ENCODE measurements around the gene IFNGR2. TPM values are rescaled to one million over a fixed set of nuclear protein-coding genes. Genes with fewer than 3 reads are reported as not detected.
"Not testable (repeated sequence)": the region's sequence is repeated elsewhere in the genome, so short reads cannot be mapped to it uniquely, and the experiment has no call there.

Gene IFNGR2
- total RNA-seq, 1 donor from 2014 or later = 70.1 TPM

DNA sequence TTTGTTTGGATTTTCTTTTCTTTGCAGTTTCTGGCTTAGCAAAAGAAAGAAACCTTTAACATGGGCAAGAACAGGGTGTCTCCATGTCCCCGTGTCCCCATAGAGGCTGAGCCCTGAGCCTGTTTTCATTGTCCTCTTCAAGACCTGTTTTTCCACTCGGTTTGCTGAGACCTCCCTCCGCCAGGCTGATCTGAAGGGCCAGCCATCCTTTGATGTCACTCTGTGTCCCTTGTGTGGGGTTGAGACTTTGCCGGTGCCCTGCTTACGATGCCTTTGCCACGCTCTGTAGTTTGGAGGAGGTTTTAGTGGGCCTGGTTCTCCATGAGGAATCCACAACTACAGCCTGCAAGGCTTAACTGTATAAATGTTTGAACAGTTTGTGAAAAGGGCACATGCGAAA lies 23.8 kb downstream of the IFNGR2 start:
- ATAC-seq = no peak
- no peak for DNase-seq (ENCODE audit: low spot score)
- intact Hi-C loops (cut with DNase I) = no loop called here

DNA sequence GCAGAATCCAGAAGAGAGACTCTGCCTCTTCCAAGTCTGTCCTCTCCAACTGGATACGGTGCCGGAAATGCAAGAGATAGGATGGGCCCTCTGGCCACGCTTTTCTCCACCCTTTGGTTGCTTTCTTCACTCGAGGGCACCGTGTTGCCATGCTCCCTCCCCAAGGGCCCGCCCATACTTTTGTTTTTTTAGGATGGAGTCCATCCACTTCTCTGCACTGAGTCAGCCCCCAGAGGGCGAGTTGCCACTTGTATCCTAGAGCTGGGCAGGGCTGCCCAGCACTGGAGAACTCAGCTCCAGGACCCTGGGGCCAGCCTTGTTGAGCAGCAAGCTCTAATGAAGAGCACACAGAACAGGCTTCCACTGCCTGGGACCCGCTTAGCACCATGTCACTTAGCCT lies 25.5 kb downstream of the IFNGR2 start:
- no peak for DNase-seq (ENCODE audit: low spot score)
- intact Hi-C loops (cut with DNase I) = no loop called here
- peak; percentile 35 for ATAC-seq

DNA sequence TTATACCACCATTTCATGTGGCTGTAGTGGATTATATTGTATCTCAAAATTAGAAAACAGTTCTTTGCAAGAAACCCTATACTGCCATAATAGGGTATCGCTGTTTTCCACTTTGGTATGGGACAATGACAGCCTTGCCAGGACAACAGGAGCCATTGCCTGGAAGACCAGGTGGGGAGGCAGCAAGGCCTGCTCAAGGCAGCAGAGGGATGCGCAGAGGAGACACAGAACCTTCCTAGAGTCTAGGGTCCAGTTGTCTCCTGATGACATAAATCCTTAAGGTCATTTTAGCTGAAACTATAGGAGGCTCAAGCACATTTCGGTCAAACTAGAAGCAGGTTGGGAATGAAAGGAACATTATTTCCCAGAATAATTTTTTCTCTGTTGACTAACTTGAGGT lies 27.6 kb downstream of the IFNGR2 start:
- no peak for ATAC-seq
- DNase-seq (ENCODE audit: low spot score) = no peak
- intact Hi-C loops (cut with DNase I) = loop anchor here (5.0 kb wide), 1 partner anchor 229 kb away; no protein-coding TSS in a partner anchor

DNA sequence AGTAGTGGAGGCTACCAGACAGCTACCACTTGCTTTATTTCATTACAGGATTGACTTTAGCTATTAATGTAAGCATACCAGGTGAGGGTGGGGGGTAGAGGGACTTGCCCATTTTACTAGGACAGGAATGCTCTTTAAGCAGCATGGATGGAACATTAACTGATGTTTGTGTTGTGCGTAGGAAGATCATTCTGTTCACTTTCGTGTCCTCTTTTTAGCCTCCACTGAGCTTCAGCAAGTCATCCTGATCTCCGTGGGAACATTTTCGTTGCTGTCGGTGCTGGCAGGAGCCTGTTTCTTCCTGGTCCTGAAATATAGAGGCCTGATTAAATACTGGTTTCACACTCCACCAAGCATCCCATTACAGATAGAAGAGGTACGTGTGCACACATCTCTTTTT lies 29.3 kb downstream of the IFNGR2 start:
- intact Hi-C loops (cut with DNase I) = loop anchor here (5.0 kb wide), 1 partner anchor 230 kb away; no protein-coding TSS in a partner anchor
- DNase-seq (ENCODE audit: low spot score) (no peak), ATAC-seq (no peak)

DNA sequence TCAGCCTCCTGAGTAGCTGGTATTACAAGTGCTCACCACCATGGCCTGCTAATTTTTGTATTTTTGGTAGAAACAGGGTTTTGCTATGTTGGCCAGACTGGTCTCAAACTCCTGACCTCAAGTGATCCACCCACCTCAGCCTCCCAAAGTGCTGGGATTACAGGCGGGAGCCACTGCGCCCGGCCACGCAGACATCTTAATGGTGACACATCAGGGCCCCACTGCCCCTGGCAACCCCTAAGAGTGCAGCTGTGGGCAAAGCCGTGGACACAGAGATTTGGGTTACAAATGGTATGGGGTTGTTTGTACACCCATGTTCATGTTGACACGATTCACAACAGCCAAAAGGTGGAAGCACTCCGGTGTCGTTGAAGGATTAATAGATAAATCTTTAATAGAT lies 29.8 kb downstream of the IFNGR2 start:
- ATAC-seq = no peak
- intact Hi-C loops (cut with DNase I) = loop anchor here (5.0 kb wide), 1 partner anchor 231 kb away; no protein-coding TSS in a partner anchor
- no peak for DNase-seq (ENCODE audit: low spot score)

DNA sequence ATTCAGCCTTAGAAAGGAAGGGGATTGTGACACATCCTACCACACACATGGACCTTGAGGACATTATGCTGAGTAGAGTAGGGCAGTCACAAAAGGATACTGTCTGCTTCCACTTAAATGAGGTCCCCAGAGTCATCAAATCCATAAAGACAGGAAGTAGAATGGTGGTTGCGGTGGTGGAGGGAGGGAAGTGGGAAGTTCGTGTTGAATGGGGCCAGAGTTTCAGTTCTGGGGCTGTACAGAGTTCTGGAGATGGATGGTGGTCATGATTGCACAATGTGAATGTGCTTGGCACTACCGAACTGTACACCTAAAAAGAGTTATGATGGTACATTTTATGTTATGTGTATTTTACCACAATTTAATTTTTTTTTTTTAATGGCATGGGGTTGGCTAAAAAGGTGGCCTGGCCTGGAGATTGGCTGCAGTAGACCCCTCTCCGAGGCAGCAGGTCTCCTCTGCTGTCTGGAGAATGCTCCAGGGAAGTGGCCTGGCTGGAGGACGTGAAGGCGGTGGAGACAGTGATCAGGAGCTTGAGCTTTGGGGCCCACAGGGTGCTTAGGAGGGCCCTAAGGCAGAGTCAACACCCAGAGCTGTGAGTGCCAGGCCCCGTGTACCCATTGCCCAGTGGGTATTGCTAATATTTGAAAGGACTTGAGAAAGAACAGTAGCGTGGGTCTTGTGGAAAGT lies 30.4 kb downstream of the IFNGR2 start:
- ATAC-seq (peak; percentile 25), DNase-seq (ENCODE audit: low spot score) (no peak)

DNA sequence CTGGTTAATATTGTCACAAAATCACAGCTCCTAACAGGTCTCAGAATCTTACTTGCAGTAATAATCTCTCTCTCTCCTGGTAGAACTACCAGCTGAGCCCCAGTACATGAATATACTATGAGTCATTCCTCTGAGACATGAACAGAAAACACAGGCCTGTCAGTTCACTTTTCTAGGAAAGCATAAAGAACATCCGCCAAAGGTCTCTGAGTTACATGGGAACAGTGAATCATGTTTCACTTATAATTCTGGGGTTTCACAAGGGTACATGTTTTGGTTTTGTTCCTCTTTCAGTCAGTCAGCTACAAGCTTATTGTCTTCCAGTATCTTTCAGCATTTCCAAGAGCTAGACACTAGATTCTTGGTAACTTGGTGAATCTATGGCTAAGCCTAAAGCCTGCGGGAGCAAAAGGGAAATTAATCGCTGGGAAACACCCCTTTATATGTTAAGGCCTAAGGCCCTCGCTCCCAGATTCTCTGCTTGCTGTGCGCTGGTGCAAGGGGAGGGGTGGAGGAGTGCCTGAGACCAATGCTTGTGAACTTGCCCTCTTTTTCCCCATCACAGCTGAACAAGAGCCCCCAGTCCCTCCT lies 31.7 kb downstream of the IFNGR2 start:
- ATAC-seq = peak; percentile 91
- no peak for DNase-seq (ENCODE audit: low spot score)
- intact Hi-C loops (cut with DNase I) = loop anchor here (5.0 kb wide), 1 partner anchor 233 kb away; no protein-coding TSS in a partner anchor

More for the DNA sequence above, 30.4 kb downstream of the IFNGR2 start:
- intact Hi-C loops (cut with DNase I) = loop anchor here (5.0 kb wide), 1 partner anchor 231 kb away; no protein-coding TSS in a partner anchor

DNA sequence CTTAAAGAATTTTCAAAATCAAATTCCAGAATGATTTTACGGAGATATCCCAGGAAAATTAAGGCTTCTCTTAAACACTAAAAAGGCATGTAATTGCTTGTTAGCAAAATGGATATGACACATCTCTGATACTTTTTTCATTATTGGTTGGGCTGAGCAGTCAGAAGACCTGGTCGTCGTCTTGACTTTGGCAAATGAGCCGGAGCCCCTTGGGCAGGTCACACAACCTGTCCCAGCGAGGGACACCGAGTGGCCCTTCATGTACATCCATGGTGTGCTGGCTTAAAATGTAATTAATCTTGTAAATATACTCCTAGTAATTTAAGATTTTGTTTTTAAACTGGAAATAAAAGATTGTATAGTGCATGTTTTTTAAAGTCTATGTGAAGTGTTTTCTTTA lies 33.9 kb downstream of the IFNGR2 start:
- DNase-seq (ENCODE audit: low spot score) (no peak), ATAC-seq (no peak)
- intact Hi-C loops (cut with DNase I) = no loop called here

DNA sequence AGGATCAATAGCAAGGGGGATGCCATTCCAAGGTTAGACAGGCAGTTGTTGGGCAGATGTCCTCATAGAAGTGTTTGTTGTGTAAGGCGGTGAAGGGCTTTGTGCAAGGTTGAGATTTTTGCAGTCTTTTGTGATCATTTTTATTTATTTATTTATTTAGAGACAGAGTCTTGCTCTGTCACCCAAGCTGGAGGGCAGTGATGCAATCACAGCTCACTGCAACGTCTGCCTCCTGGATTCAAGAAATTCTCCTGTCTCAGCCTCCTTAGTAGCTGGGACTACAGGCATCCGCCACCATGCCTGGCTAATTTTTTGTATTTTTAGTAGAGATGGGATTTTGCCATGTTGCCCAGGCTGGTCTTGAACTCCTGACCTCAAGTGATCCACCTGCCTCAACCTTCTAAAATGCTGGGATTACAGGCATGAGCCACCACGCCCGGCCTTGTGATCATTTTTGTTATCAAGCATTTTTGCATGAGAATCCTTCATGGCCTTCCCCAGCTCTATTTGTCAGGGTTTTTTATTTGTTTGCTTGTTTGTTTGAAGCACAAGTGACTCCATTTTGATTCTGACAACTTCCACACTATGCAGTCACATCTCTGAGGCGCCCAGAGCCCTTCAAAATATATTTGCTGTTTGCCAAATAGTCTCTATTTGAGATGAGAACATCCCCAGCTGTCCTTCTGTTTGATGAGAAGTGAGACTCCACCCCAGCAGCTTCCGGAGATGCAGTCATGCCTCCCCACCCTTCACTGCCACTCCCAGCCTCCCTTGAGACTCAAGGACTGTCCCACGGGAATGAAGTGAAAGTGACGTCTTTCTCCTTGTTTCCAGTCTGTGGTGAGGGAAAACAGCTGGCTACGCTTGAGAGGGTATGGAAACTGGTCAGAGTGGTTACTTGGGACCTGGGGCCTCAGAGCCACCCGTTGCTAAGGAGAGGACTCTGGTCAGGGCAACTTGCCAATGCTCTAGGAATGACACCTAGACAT lies 38.6 kb downstream of the IFNGR2 start:
- DNase-seq (ENCODE audit: low spot score) (no peak), ATAC-seq (peak; percentile 39)
- intact Hi-C loops (cut with DNase I) = no loop called here

DNA sequence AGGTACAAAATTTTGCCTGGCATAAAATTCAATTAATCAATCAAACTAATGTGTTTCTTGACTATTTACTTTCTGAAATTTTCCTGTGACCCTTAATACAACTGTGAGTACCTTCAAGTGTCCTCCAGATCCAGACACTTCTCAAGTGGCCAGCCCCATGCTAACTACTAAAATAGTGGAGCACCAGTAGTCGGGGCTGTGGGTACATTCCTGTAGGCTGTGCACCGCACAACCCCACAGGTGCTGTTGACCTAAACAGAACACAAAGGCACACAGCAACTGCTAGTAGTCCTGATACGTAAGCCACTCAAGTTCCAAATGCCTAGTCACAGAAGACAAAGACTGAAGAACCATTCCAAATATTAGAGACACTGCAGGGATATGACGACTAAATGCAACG lies 40.0 kb downstream of the IFNGR2 start:
- no peak for ATAC-seq
- DNase-seq (ENCODE audit: low spot score) = no peak
- intact Hi-C loops (cut with DNase I) = no loop called here

DNA sequence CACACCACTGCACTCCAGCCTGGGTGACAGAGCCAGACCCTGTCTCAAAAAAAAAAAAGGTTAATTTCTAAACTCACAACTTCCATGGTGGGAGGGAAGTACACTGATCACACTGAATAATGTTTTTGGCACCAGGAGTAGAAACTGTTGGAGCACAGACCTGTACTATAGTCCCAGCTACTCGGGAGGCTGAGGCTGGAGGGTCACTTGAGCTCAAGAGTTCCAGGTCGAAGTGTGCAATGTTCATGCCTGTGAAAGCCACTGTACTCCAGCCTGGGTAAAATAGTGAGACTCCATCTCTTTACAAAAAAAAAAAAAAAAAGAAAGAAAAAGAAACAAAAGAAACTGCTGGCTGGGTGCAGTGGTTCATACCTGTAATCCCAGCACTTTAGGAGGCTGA lies 41.3 kb downstream of the IFNGR2 start:
- intact Hi-C loops (cut with DNase I) = no loop called here
- DNase-seq (ENCODE audit: low spot score) = no peak
- peak; percentile 13 for ATAC-seq

DNA sequence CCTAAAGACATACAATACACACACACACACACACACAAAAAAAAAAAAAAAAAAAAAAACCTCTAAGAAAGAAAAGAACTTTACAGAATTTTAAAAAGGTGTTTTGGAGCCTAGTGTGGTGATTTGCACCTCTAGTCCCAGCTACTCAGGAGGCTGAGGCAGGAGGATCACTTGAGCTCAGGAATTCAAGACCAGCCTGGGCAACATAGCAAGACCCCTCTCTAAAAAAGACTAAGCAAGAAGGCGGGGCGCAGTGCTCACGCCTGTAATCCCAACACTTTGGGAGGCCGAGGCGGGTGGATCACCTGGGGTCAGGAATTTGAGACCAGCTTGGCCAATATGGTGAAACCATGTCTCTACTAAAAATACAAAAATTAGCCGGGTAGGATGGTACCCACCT lies 43.4 kb downstream of the IFNGR2 start:
- DNase-seq (ENCODE audit: low spot score); ATAC-seq; intact Hi-C loops (cut with DNase I): not testable (repeated sequence)

DNA sequence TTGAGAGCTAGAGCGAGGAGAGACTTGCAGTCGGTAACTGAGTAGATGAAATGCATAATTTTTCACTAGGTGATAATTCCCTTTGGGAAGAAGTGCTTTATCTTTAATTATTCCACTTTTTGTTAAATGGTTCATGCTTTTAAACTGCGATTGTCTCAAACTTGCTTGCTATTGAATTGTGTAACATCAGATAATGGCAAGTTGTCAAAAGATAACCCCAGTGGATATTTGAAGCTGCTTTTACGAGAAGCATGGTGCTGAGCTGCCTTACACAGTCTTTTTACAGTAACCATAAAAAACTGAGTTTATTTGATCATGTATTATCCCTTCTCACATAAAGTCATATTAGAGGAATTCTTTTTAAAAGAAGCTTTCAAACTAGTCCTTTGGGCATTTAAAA lies 46.4 kb downstream of the IFNGR2 start:
- DNase-seq (ENCODE audit: low spot score) (no peak), ATAC-seq (no peak)
- intact Hi-C loops (cut with DNase I) = no loop called here

DNA sequence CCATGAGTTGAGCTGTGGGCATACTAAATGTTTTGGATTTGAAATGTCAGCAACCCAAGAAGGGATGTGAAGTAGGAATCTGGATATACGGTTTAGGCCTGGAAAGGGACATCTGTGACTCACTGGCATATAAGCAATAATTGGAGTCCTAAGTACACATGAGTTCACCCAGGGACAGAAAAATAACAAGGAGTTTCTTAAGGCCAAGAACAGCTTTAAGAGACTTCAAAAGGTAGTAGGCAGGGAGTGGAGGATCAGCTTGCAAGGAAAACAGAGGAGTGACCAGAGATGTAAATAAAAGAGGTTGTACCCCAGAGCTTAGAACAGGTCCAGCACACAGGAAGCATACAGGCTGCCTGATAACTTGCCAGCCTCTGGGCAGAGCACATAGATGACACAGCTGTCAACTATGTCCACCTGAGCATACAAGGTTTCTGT lies 48.4 kb downstream of the IFNGR2 start:
- DNase-seq (ENCODE audit: low spot score) (no peak), ATAC-seq (no peak)
- intact Hi-C loops (cut with DNase I) = no loop called here

DNA sequence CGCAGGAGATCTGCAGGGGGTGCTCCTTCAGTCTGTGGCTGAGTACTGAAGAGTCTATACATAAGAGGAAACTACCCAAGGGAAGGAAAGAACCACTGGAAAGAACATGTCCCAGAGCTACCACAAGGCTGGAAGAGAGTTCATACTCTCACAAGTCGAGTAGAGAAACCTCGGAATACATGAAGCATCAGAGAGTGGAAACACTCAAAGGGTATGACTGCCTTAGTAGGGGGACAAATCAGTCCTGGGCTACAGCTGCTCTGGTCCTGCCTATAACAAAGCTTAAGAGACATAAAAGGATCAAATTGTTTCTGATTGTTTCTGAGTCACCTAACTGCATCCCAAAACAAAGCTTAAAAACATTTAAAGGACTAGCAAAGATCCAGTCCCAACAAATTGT lies 49.1 kb downstream of the IFNGR2 start:
- ATAC-seq (no peak), DNase-seq (ENCODE audit: low spot score) (no peak)
- intact Hi-C loops (cut with DNase I) = no loop called here

DNA sequence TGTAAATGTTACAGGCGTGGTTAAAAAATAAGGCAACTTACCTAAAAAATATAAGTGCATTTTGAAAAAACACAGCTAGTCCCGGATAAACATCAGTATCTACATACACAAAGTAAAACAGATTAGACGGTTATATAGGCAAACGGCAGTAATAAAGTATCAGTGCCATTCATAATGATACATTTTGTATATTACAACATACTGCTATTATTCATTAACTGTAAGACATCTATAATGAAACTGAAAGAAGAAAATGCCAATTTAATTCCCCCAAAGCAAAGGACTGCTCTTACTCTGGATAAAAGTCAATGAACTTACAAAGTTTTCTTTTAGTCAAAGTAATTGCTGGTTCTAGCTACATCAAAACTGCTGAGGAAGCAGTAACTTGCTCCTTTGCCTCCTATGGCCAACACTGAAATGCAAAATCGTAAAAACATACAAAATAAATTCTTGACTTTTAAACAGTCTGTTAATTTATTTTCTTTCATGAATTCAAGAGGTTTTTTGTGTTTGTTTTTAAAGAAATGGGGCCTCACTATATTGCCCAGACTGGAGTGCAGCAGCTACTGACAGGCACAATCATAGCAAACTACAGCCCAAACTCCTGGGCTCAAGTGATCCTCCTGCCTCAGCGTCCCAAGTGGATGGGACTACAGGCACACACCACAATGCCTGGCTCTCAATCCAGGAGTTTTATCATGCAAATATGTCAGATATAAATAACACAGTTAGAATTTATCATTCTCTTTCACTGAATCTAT lies 52.7 kb downstream of the IFNGR2 start:
- DNase-seq (ENCODE audit: low spot score) (no peak), ATAC-seq (no peak)
- intact Hi-C loops (cut with DNase I) = no loop called here

DNA sequence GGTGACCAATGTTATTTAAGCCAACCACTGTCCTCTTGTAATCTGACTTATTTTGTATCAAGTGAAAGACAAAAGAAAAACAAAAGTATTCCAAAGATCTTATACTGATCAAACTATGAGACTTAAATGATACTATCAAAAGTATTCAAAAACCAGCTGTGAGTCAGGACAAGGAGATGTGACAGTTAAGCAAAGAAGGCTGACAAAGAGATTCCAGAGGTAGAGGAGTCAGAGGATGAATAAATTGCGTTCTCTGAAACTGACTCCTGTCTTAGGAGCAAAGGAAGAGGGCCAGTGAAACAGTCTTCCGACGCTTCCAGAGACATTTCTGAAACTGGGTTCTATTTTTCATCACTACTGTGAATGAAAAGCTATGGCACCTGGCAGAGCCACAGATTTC lies 55.6 kb downstream of the IFNGR2 start:
- ATAC-seq = no peak
- DNase-seq (ENCODE audit: low spot score) = no peak
- intact Hi-C loops (cut with DNase I) = no loop called here

DNA sequence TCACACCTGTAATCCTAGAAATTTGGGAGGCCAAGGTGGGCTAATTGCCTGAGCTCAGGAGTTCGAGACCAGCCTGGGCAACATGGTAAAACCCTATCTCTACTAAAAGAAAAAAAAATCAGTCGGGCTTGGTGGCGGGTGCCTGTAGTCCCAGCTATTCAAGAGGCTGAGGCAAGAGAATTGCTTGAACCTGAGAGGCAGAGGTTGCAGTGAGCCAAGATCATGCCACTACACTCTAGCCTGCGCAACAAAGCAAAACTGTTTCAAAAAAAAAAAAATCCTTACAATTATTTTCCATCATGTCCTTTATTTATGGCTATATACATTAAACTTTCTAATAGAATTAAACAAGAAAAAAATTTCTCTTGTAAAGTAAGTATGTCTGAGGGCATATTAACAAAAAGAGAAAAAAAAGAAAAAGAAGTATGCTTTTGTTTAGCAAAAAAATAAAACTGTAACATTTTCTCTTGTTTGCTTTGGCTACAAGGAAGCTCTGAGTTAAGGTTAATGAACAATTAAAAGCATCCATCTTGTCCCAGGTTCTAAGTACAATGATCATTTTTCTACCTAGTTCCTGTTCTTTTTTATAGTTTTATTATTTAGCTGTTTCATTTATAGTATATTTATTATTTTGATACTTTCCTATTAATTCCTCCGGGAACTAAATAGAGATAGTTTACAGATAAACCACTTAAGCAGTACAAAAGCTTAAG lies 58.5 kb downstream of the IFNGR2 start:
- ATAC-seq = no peak
- DNase-seq (ENCODE audit: low spot score) = no peak

More for the DNA sequence above, 58.5 kb downstream of the IFNGR2 start:
- intact Hi-C loops (cut with DNase I) = no loop called here

Measured in sciatic nerve (tissue), 2 donors.